Thoracic aorta (tissue), 2 donors: ENCODE measurements around the gene PER1. TPM values are rescaled to one million over a fixed set of nuclear protein-coding genes. Genes with fewer than 3 reads are reported as not detected.

Experiments used
- ATAC-seq: fragments of 150-250 bp; one replicate; pipeline ENCODE4 v1.8.0; 2017; ENCODE audit warnings: low read depth; ENCODE audit not compliant: insufficient number of reproducible peaks, low FRiP score
- DNase-seq: peaks from one replicate; pipeline ENCODE4 v3.0.0-alpha.2; 2020; ENCODE audit warnings: low spot score
- H3K27ac ChIP-seq, 2 donors: fragments of 200-600 bp; sonication (generic); 1 replicate in 1 of 2; 2 replicates in 1 of 2; pipeline ENCODE4 v1.5.1; 2016; ENCODE audit warnings: mild to moderate bottlenecking in 2 of 2, moderate library complexity in 2 of 2
- H3K27me3 ChIP-seq: fragments of 200-600 bp; sonication (generic); replicated peaks from 2 replicates; pipeline ENCODE4 v1.6.0; 2016; ENCODE audit warnings: mild to moderate bottlenecking; ENCODE audit not compliant: insufficient read depth
- H3K36me3 ChIP-seq: fragments of 200-600 bp; sonication (generic); one replicate; pipeline ENCODE4 v1.5.1; 2016
- H3K4me1 ChIP-seq, 2 donors: fragments of 200-600 bp; sonication (generic); 1 replicate in 1 of 2; 2 replicates in 1 of 2; pipeline versions ENCODE4 v1.5.1 to v1.6.0; 2016; ENCODE audit warnings: low read depth in 2 of 2, mild to moderate bottlenecking in 1 of 2; ENCODE audit not compliant: control insufficient read depth in 1 of 2
- H3K4me3 ChIP-seq: fragments of 200-600 bp; sonication (generic); 2 replicates; pipeline ENCODE4 v1.5.1; 2016; ENCODE audit warnings: mild to moderate bottlenecking
- H3K9me3 ChIP-seq: fragments of 200-600 bp; sonication (generic); 2 replicates; pipeline ENCODE4 v1.5.1; 2016
- total RNA-seq, 2 donors: library from RNA; depleted of rRNA; stranded (reverse); fragments of >200 nt; gene quantifications; one replicate each; pipeline versions ENCODE4 v1.1.0 to v1.2.3, GENCODE V29; 2016
- TF ChIP-seq, protein P1 (sequence below): fragments of 200-600 bp; sonication (generic); IDR thresholded peaks from one replicate; pipeline ENCODE4 v1.5.1; 2019; ENCODE audit warnings: antibody characterized with exemption

PER1 gene
- total RNA-seq, 2 donors from 2014 or later: 175 to 292 TPM

DNA sequence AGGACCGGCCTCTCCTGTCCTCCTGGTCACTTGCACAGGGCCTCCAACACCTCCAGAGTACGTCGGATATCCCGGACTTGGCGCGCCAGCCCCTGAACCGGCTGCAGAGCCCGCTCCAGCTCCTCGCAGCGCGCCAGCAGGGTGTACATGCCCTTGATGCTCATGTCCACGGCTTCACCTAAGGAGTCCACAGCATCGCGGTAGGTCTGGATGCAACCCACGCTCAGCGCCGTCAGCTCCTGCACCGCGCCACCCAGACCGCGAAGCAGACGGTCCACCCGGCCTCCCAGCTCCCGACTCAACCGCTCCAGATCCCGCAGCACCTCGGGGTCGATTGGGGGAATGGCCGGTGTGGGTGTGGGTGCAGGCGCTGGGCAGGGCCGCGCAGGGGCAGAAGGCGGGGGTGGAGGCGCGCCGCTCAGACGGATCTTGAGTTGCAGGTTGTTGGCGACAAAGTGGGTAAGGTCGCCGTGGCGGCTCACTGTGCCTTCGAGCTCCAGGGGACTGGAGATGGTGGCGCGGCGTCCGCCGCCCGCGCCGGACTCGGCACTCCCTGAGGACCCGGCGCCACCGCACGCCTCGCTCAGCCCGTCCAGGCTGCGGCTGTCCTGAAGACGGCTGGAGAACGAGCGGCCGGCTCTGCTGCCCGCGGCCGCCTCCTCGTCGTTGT lies 37.0 kb upstream of the PER1 start:
- Histone ChIP-seq H3K27me3 (no peaks in the 10 kb centered on the region), H3K4me3 (peak overlapping the region; percentile 73), H3K27ac (peak overlapping the region; percentile 91 to 95), H3K9me3 (no peaks in the 10 kb centered on the region), H3K4me1 (peaks cover 20 to 36% of the 10 kb centered on the region in 2 donors), H3K36me3 (no peaks in the 10 kb centered on the region)
- DNase-seq (no peak), ATAC-seq (no peak)
- TF ChIP-seq, protein P1, sequence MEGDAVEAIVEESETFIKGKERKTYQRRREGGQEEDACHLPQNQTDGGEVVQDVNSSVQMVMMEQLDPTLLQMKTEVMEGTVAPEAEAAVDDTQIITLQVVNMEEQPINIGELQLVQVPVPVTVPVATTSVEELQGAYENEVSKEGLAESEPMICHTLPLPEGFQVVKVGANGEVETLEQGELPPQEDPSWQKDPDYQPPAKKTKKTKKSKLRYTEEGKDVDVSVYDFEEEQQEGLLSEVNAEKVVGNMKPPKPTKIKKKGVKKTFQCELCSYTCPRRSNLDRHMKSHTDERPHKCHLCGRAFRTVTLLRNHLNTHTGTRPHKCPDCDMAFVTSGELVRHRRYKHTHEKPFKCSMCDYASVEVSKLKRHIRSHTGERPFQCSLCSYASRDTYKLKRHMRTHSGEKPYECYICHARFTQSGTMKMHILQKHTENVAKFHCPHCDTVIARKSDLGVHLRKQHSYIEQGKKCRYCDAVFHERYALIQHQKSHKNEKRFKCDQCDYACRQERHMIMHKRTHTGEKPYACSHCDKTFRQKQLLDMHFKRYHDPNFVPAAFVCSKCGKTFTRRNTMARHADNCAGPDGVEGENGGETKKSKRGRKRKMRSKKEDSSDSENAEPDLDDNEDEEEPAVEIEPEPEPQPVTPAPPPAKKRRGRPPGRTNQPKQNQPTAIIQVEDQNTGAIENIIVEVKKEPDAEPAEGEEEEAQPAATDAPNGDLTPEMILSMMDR: no peak

GRCh38 chr17:8188263-8188839 lies 36.1 kb upstream of the PER1 start:
- H3K4me3 ChIP-seq: peak overlapping the region; percentile 73
- peak overlapping the region; percentile 91 to 95 for H3K27ac ChIP-seq
- TF ChIP-seq, protein P1: no peak
- ATAC-seq (no peak), DNase-seq (no peak)
- no peaks in the 10 kb centered on the region for H3K27me3 ChIP-seq
- no peaks in the 10 kb centered on the region for H3K36me3 ChIP-seq
- H3K4me1 ChIP-seq: peaks cover 20 to 36% of the 10 kb centered on the region in 2 donors
- H3K9me3 ChIP-seq: no peaks in the 10 kb centered on the region

DNA sequence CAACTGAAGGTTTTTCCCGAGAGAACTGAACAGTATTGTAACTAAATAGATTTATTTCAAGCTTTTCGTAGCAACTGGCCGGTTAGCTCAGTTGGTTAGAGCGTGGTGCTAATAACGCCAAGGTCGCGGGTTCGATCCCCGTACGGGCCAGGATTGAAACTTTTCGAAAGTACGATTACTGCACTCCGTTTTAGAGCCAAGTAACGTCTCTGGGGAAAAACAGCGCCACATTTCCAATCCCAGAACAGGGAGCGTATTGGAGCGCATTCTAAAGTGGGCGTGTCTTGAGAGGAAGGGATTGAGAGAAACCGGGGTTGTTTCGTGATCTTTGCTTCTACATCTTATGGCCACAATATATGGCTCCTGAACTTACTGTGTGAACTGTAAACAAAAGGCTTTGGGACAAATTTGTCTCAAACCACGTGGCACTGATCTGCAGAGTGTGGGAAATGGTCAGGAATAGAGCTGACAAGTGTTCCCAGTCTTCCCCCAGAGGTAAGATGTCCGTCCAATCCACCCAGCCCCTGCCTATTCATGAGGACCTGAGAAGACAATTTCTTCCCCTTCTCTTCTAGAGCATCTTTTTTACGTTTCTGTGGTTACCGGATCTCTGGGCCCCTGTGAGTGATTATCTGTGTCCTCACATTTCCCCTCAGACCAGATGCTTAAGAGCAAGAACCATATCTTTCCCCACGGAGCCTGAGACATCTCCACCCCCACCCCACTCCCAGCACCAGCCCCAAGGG lies 35.5 kb upstream of the PER1 start:
- no peaks in the 10 kb centered on the region for H3K27me3 ChIP-seq
- peak overlapping the region; percentile 91 to 95 for H3K27ac ChIP-seq
- DNase-seq (peak; percentile 94), ATAC-seq (peak; percentile 49)
- no peaks in the 10 kb centered on the region for H3K36me3 ChIP-seq
- H3K4me1 ChIP-seq: peaks cover 18 to 34% of the 10 kb centered on the region in 2 donors
- TF ChIP-seq, protein P1: no peak
- peak overlapping the region; percentile 73 for H3K4me3 ChIP-seq
- no peaks in the 10 kb centered on the region for H3K9me3 ChIP-seq

- Histone ChIP-seq H3K27ac (peak overlapping the region; percentile 88 to 91), H3K9me3 (no peaks in the 10 kb centered on the region), H3K36me3 (no peaks in the 10 kb centered on the region), H3K4me3 (peak overlapping the region; percentile 73), H3K4me1 (peaks cover 16 to 29% of the 10 kb centered on the region in 2 donors), H3K27me3 (no peaks in the 10 kb centered on the region)
- peak; percentile 81 for DNase-seq
- TF ChIP-seq, protein P1: no peak
- ATAC-seq: peak; percentile 40
These were observed 34.7 kb upstream of the PER1 start for GRCh38 chr17:8186787-8187516.

DNA sequence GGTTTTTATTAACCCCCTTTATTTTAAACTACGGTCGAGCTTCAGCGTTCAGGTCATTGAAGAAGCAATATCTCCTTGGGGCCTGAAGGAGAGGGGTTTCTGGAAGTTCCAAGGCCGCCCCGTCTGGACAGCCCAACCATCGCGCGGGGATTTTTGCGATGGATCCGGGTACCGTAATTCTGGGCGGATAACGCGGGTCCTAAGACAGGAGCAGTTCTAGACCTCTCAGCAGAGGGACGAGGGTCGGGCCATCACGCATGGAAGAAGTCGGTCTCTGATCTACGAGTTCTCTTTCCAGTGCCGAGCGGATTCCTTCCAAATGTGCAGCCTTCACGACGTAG lies 34.2 kb upstream of the PER1 start:
- peak overlapping the region; percentile 88 to 91 for H3K27ac ChIP-seq
- no peaks in the 10 kb centered on the region for H3K9me3 ChIP-seq
- H3K27me3 ChIP-seq: no peaks in the 10 kb centered on the region
- no peak for DNase-seq
- TF ChIP-seq, protein P1: no peak
- H3K4me3 ChIP-seq: peak overlapping the region; percentile 73
- peaks cover 11 to 24% of the 10 kb centered on the region in 2 donors for H3K4me1 ChIP-seq
- ATAC-seq: no peak
- no peaks in the 10 kb centered on the region for H3K36me3 ChIP-seq
